Esophagus muscularis mucosa (tissue), 4 donors: ENCODE data around the gene COL25A1.

ENCODE experiments used
- CTCF ChIP-seq, 3 experiments: fragments of 200-600 bp in 2 of 3; fragments of 450-650 bp in 1 of 3; sonication (generic) in 2 of 3; IDR thresholded peaks; one replicate each; pipeline ENCODE4 v1.5.1; 2017 to 2019; ENCODE audit warnings: antibody characterized with exemption in 3 of 3, mild to moderate bottlenecking in 2 of 3, moderate library complexity in 1 of 3
- EP300 ChIP-seq: sonication (generic); formaldehyde crosslinking; IDR thresholded peaks from one replicate; pipeline ENCODE4 v1.6.1; 2017; ENCODE audit warnings: antibody characterized with exemption
- POLR2A ChIP-seq: fragments of 450-650 bp; IDR thresholded peaks from one replicate; pipeline ENCODE4 v1.6.1; 2017; ENCODE audit warnings: antibody characterized with exemption, moderate library complexity, mild to moderate bottlenecking, low read depth

DNA sequence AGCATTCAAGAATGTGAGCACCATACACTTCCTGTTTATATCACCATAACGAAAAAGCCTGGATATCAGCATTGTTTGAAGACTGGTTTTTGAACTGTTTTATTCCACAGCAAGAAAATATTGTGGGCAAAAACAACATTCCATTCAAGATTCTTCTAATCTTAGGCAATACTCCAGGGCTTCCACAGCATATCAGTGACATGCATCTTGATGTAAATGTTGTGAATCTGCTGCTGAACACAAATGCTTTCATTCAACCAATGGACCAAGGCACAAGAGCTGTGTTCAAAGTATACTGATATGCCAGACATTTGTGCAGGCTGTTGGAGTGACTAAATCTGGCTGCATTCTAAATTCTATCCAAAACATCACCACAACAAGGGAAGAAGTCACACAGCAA is 279.5 kb downstream of the COL25A1 start:
- no peak for TF ChIP-seq CTCF (IDR thresholded peaks at IDR 0.05)
- TF ChIP-seq POLR2A, result no peak
- no peak for TF ChIP-seq EP300
